HG03280 (cell line): ENCODE results near the gene AGK.
"Not testable (repeated sequence)": the region's sequence is repeated elsewhere in the genome, so short reads cannot be mapped to it uniquely, and the experiment has no call there.

Experiments
- ATAC-seq: cut with Tn5 transposase; IDR thresholded peaks from one replicate; pipeline ENCODE4 v1.9.1; 2021; ENCODE audit warnings: mild to moderate bottlenecking, moderate library complexity; ENCODE audit not compliant: unreplicated experiment

AGK gene

DNA sequence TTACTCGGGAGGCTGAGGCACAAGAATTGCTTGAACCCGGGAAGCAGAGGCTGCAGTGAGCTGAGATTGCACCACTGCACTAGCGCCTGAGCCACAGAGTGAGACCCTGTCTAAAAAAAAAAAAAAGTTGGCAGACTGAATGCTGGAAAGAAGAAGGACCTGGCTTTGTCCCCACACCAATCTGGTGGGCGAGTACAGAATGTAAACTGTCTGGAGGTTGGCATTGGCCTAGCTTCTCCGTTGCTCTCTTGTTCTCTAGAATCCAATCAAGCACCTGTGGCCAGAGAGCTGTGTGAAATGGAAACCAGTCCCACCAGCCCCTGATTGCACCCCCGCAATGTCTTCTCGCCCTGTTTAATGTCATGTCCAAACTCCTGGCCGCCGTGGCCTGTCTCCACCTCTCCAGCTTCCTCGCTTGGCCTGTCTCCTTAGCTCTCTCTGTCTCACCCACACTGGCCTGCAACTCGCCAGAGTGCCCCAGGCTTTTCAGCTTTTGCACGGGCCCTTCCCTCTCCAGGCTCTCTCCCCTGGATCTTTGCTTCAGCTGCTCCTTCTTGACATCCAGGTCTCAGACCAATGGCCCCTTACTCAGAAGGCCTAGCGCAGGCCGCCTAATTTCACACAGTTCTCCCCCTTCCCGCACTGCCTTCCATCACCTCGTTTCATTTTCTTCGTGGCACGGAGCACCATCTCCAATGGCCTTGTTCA is 670 bp upstream of the AGK start:
- peak; percentile 3 for ATAC-seq

- no peak for ATAC-seq
These were observed 572 bp downstream of the AGK start for GRCh38 chr7:141551782-141552181.

DNA sequence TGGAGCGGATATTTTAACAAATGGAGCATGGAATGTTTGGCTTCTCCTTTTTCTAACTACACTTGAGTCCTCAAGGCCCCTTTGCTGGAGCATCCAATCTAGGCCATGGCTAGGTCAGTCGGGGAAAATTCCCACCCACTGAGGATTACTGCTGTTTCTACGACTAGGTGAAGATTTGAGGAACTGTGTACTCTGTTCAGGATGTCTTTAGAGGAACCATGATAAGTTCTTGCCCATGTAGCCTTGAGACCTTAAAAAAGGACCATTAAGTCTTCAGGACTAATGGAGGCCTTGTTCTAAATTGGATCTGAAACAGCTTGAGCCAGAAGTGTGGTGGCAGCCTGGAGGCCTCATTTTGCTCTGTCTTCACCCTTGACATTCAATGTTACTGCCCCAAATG is 6.2 kb downstream of the AGK start:
- no peak for ATAC-seq

DNA sequence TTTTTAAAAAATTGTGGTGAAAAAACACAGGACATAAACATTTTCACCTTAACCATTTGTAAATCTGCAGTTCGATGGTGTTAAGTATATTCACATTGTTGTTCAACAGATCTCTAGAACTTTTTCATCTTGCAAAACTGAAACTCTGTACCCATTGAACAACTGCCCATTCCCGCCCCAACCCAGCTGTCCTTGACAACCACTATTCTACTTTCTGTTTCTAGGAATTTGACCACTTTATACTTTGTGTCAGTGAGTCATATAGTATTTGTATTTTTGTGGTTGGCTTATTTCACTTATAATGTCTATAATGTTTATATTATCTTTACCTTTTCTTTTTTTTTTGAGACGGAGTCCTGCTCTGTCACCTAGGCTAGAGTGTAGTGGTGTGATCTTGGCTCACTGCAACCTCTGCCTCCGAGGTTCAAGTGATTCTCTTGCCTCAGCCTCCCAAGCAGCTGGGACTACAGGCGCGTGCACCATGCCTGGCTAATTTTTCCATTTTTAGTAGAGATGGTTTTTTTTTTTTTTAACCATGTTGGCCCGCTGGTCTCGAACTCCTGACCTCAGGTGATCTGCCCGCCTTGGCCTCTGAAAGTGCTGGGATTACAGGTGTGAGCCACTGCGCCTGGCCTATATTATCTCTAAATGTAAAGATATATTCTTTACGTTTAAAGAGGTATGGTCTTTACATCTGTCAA is 6.8 kb downstream of the AGK start:
- peak; percentile 44 for ATAC-seq

DNA sequence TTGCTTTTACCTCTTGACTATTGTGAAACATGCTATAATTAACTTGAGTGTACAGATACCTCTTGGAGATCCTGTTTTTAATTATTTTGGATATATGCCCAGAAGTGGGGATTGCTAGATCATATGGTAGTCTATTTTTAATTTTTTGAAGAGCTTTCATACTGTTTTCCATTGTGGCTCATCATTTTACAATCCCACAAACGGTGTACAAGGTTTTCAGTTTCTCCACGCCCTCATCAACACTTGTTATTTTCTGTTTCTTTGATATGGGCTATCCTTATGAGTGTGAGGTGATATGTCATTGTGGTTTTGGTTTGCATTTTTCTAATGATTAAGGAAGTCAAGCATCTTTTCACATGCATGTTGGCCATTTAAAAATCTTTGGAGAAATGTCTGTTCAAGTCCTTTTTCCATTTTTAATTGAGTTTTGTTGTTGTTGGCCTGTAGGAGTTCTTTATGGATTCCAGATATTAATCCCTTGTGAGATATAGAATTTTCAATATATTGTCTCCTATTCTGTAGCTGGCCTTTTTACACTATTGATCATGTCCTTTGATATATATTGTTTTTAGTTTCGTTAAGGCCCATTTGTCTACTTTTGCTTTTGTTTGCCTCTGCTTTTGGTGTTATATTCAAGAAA is 7.5 kb downstream of the AGK start:
- ATAC-seq = peak; percentile 64

GRCh38 chr7:141559961-141560360 is 8.8 kb downstream of the AGK start:
- ATAC-seq = no peak

DNA sequence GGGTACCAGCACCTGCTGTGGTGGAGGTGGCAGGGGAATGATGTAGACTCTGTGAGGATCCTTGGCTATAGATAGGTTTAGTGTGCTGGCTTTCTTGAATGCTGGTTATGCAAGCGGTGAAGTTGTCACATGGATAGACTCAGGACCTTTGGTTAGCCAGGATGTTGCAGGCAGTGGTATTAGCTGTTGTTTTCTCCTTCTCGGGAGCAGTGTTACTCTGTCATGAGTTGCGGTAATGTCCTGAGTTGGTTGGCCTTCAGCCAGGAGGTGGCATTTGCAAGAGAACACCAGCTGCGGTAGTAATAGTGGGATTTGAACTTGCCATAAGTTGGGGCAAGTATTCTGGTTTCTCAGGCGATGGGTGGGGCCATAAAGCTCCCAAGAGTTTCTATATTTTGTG is 10.8 kb downstream of the AGK start:
- no peak for ATAC-seq

DNA sequence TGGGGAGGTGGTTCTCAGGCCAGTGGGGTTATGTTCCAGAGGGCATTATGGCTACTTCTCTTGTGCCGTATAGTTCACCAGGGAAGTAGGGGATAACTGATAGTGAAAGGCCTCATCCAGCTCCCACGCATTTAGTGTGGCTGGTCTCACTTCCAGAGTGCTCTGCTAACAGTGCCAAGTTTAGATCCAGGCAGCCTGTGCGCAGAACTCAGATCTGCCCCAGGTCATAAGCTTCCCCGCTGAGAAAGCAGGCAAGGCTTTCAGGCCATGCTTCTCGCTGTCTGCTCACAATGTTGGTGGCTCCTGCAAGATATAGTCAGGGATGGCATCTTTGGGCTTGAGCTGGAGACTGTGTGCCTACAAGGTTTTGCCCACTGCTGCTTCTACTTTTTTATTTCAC is 11.3 kb downstream of the AGK start:
- no peak for ATAC-seq

DNA sequence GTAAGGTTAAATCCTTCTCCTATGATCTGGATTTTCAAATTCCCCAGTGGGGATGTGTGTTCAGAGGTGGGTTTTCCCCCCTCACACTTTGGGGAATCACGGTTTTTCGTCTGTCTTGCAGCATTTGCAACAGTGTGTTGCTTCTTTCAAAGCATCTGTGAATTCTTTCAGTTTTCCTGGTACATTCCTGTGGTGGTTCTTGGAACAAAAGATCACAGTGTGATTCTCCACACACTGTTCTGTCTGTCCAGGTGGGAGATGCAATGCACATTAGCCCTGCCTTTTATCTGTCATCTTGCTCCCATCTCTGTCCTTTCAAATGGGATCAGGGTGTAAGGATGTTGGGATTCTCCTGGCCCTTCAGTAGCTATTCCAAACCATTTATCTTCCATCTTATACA is 11.8 kb downstream of the AGK start:
- ATAC-seq = no peak

- ATAC-seq = peak; percentile 59
These were observed 12.9 kb downstream of the AGK start for GRCh38 chr7:141563956-141564623.

- ATAC-seq = no peak
These were observed 16.2 kb downstream of the AGK start for GRCh38 chr7:141567432-141567831.

- no peak for ATAC-seq
These were observed 17.0 kb downstream of the AGK start for GRCh38 chr7:141568227-141568626.

GRCh38 chr7:141571059-141571458 is 19.8 kb downstream of the AGK start:
- ATAC-seq = no peak

GRCh38 chr7:141572175-141572574 is 21.0 kb downstream of the AGK start:
- ATAC-seq = no peak

DNA sequence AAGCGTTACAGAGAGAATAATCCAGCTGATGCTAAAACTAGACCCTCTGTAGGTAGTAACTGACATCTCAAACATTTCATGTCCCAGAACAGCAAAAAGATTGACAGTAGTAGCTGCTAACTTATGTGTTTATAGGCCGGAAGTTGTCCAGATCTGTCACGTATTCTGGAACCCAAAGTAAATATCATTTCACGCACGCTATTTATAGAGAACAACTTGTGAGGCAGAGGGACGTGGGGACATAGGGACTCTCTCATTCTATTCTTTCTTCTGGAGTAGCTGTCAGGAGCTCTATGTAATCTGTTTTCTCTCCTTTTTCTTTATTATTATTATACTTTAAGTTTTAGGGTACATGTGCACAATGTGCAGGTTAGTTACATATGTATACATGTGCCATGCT is 22.3 kb downstream of the AGK start:
- ATAC-seq = no peak

GRCh38 chr7:141575164-141575563 is 24.0 kb downstream of the AGK start:
- ATAC-seq = no peak

- ATAC-seq = no peak
These were observed 24.6 kb downstream of the AGK start for GRCh38 chr7:141575654-141576448.

GRCh38 chr7:141577043-141577839 is 26.0 kb downstream of the AGK start:
- no peak for ATAC-seq

- not testable (repeated sequence) for ATAC-seq
These were observed 28.7 kb downstream of the AGK start for GRCh38 chr7:141579953-141580352.

GRCh38 chr7:141582063-141582462 is 30.9 kb downstream of the AGK start:
- not testable (repeated sequence) for ATAC-seq
